CD4-positive, alpha-beta T cell treated with Interleukin-21 for 1 hour (primary cell): ENCODE data around the gene INS.

ENCODE experiments used
- DNase-seq: peaks from one replicate; pipeline ENCODE4 v3.0.0-alpha.2; 2020

Gene INS

GRCh38 chr11:2143477-2143798 is 17.6 kb downstream of the INS start:
- no peak for DNase-seq

- no peak for DNase-seq
Observed at GRCh38 chr11:2142762-2143202, 18.2 kb downstream of the INS start.

GRCh38 chr11:2142300-2142759 is 18.7 kb downstream of the INS start:
- no peak for DNase-seq

- no peak for DNase-seq
Observed at GRCh38 chr11:2140411-2141400, 20.3 kb downstream of the INS start.

GRCh38 chr11:2139621-2140337 is 21.2 kb downstream of the INS start:
- no peak for DNase-seq

GRCh38 chr11:2139123-2139521 is 21.9 kb downstream of the INS start, which contains the start of gene IGF2:
Gene IGF2 (minus strand): TSS chr11:2139389. CDS start chr11:2135523, 3,866 bp downstream.
- DNase-seq, result no peak

- no peak for DNase-seq
Observed at GRCh38 chr11:2138431-2139122, 22.4 kb downstream of the INS start.

GRCh38 chr11:2138068-2138430 is 23.0 kb downstream of the INS start:
- no peak for DNase-seq

- no peak for DNase-seq
Observed at GRCh38 chr11:2137202-2138067, 23.6 kb downstream of the INS start.

GRCh38 chr11:2136952-2137201 is 24.1 kb downstream of the INS start:
- no peak for DNase-seq

GRCh38 chr11:2136209-2136951 is 24.6 kb downstream of the INS start:
- no peak for DNase-seq

- DNase-seq, result no peak
Observed at GRCh38 chr11:2135648-2136201, 25.3 kb downstream of the INS start.

GRCh38 chr11:2135018-2135569 is 25.9 kb downstream of the INS start:
- DNase-seq, result no peak

- no peak for DNase-seq
Observed at GRCh38 chr11:2134022-2135010, 26.7 kb downstream of the INS start.

GRCh38 chr11:2133241-2134021 is 27.6 kb downstream of the INS start:
- DNase-seq, result no peak

- DNase-seq, result no peak
Observed at GRCh38 chr11:2132874-2133240, 28.2 kb downstream of the INS start.

- DNase-seq, result no peak
Observed at GRCh38 chr11:2132246-2132645, 28.8 kb downstream of the INS start.

GRCh38 chr11:2131371-2132236 is 29.4 kb downstream of the INS start:
- no peak for DNase-seq
